ENCODE results near the gene SH3GLB1. TPM values are rescaled to one million over a fixed set of nuclear protein-coding genes. Genes with fewer than 3 reads are reported as not detected.

The SH3GLB1 gene
- total and polyA plus RNA-seq, 7 experiments from 2014 or later = 22.9 to 72.0 (median 44.2) TPM

DNA sequence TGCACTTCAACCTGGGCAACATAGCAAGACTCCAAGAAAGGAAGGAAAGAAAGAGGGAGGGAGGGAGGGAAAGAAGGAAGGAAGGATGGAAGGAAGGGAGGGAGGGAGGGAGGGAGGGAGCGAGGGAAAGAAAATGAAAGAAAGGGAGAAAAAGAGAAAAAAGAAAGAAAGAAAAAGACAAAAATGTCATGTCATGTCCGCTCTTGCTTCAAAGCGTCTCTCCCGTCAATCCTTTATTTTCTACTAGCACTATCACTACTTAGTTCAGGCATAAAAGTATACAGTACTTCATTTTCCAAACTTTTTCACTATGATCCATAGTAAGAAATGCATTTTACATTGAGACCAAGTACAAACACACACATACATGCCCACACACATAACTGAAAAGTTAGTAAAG, 64.7 kb downstream of the SH3GLB1 start:
- Mint-ChIP-seq H3K27ac (no peak overlapping the region), H3K4me3 (no peak overlapping the region), H3K4me1 (peaks cover 0 to 10% (median 6%) of the 10 kb centered on the region in 7 donors), H3K36me3 (peaks cover 0 to 3% (median 0%) of the 10 kb centered on the region in 5 donors), H3K9me3 (peaks cover 0 to 10% (median 3%) of the 10 kb centered on the region in 11 donors), H3K27me3 (peaks cover 0 to 22% (median 0%) of the 10 kb centered on the region in 5 donors)
- H3K4me3 ChIP-seq (ENCODE audit: low read length) = no peak overlapping the region
- H3K36me3 ChIP-seq (ENCODE audit: control insufficient read depth in 2 of 3, insufficient read depth in 3 of 3, low read length in 3 of 3) = no peaks in the 10 kb centered on the region
- DNase-seq (no peak), ATAC-seq (no peak)
- CTCF ChIA-PET = no interaction called here
- POLR2A ChIA-PET = no interaction called here
- intact Hi-C loops (cut with micrococcal nuclease) = no loop called here
- H3K9me3 ChIP-seq (ENCODE audit: control insufficient read depth in 2 of 3, low read length in 3 of 3) = no peaks in the 10 kb centered on the region
- no peaks in the 10 kb centered on the region for H3K27me3 ChIP-seq (ENCODE audit: control insufficient read depth in 2 of 2, insufficient read depth in 2 of 2, low read length in 2 of 2)
- H3K27ac ChIP-seq (ENCODE audit: low read depth, low read length) = no peak overlapping the region
- no peaks in the 10 kb centered on the region for H3K4me1 ChIP-seq (ENCODE audit: control insufficient read depth in 2 of 2, insufficient read depth in 2 of 2, low read length in 2 of 2)

DNA sequence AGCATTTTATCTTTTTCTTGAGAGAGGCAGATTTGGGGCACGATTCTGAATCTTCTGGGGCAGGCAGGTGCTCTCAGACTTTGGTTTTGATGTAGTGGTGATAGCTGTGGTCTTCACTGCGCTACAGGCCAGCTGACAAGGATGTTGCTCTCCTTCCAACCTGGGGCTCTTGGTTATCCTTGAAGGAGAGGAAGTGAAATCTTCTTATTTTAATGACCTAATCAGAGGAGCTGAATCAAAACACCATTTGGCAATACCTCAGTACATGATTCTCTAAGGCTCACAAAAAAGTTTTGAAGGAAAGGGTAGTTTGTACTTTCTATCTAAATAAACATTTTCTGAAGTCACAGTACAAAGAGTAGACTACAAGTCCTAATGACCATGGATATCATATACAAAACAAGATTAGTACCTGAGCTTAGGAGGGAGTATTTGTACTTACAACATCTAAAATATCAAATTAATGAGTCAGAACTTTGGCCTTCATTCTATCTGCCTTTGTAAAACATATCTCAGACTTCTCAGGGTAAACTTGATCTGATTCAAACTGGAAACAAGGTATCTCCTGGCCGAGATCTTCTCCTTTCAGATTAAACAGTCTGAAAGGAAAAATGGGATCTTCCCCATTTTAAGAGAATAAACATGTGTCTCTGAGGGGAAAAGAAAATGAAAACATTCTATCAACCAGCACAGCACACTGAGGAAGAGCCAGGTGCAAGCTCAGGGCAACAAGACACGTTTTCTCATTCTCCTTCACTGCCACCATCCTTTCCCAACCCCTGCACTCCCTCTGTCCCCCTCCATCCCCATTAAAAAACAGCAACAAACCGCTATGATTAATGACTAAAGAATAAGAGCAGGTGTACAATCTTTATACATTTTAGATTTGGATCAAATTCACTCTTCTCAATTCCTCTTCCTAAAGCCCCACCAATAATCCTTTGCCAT, 69.2 kb downstream of the SH3GLB1 start:
- no peak overlapping the region for H3K4me3 ChIP-seq (ENCODE audit: low read length)
- intact Hi-C loops (cut with micrococcal nuclease) = no loop called here
- peak overlapping the region in 1 of 9 donors; percentile 91 for H3K27ac Mint-ChIP-seq
- H3K27me3 ChIP-seq (ENCODE audit: control insufficient read depth in 2 of 2, insufficient read depth in 2 of 2, low read length in 2 of 2) = no peaks in the 10 kb centered on the region
- H3K4me3 Mint-ChIP-seq = peak overlapping the region in 3 of 10 donors; percentile 3 to 35 (median 21)
- H3K4me1 ChIP-seq (ENCODE audit: control insufficient read depth in 2 of 2, insufficient read depth in 2 of 2, low read length in 2 of 2) = no peaks in the 10 kb centered on the region
- H3K4me1 Mint-ChIP-seq = peaks cover 0 to 16% (median 14%) of the 10 kb centered on the region in 7 donors
- no peak overlapping the region for H3K27ac ChIP-seq (ENCODE audit: low read depth, low read length)
- ChIA-PET POLR2A (no interaction called here), CTCF (no interaction called here)
- DNase-seq (no peak), ATAC-seq (no peak)
- no peaks in the 10 kb centered on the region for H3K36me3 Mint-ChIP-seq
- H3K9me3 Mint-ChIP-seq = no peaks in the 10 kb centered on the region
- peaks cover 0 to 7% (median 0%) of the 10 kb centered on the region in 5 donors for H3K27me3 Mint-ChIP-seq
- no peaks in the 10 kb centered on the region for H3K9me3 ChIP-seq (ENCODE audit: control insufficient read depth in 2 of 3, low read length in 3 of 3)
- no peaks in the 10 kb centered on the region for H3K36me3 ChIP-seq (ENCODE audit: control insufficient read depth in 2 of 3, insufficient read depth in 3 of 3, low read length in 3 of 3)

DNA sequence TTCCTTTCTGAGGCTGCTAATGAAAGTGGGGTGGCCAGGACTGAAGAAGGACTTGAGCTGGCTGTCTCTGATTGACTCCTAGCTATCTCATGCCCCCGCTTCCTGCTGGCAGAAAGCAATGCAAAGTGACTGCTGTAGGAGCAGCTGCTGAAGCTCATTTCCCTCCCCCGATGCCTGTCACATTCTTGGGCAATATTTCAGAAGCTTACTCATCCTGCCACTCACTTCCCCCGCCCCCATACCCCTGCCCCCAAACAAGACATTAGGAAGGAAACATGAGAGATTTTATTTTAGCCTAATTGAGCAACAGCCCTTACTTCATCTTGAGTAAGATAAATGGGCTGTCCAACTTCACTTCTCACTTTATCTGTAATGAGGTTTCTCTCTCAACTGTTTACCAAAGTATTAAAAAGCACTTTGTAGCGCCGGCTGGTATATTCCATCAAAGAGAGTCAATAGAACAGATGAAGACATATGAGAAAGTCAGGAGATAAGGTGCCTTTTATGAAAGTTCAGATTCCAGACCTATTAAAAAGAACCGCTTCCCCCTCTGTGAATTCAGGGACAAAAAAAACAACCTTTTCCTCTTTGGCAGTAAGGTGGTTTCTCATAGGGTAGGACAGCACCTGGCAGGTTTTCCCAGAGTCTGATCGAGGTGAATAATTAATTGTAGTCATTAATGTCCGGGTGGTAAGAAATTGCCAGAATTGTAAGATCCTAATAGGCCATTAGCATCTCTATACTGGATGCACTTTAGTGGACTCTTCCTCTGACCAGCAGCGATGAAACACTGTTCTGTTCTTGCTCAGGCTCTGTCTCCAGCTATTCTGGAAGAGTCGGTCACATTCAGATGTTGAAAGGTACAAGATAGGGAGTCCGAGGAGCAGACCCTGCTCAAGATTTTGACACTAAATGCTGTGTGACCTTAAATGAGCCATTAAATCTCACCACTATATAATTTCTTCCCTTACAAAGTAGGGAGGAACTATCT, 70.2 kb downstream of the SH3GLB1 start:
- H3K27ac ChIP-seq (ENCODE audit: low read depth, low read length) = no peak overlapping the region
- peaks cover 0 to 4% (median 0%) of the 10 kb centered on the region in 5 donors for H3K27me3 Mint-ChIP-seq
- H3K36me3 Mint-ChIP-seq = peaks cover 0 to 3% (median 0%) of the 10 kb centered on the region in 5 donors
- ChIA-PET POLR2A (no interaction called here), CTCF (no interaction called here)
- ATAC-seq (peak; percentile 91), DNase-seq (peak in 5 of 9 donors; percentile 1 to 38 (median 12))
- no peak overlapping the region for H3K4me3 ChIP-seq (ENCODE audit: low read length)
- H3K9me3 Mint-ChIP-seq = peaks cover 0 to 2% (median 0%) of the 10 kb centered on the region in 11 donors
- H3K27me3 ChIP-seq (ENCODE audit: control insufficient read depth in 2 of 2, insufficient read depth in 2 of 2, low read length in 2 of 2) = no peaks in the 10 kb centered on the region
- H3K9me3 ChIP-seq (ENCODE audit: control insufficient read depth in 2 of 3, low read length in 3 of 3) = no peaks in the 10 kb centered on the region
- peak overlapping the region in 1 of 9 donors; percentile 91 for H3K27ac Mint-ChIP-seq
- H3K4me1 ChIP-seq (ENCODE audit: control insufficient read depth in 2 of 2, insufficient read depth in 2 of 2, low read length in 2 of 2) = no peaks in the 10 kb centered on the region
- no peaks in the 10 kb centered on the region for H3K36me3 ChIP-seq (ENCODE audit: control insufficient read depth in 2 of 3, insufficient read depth in 3 of 3, low read length in 3 of 3)
- intact Hi-C loops (cut with micrococcal nuclease) = no loop called here
- H3K4me3 Mint-ChIP-seq = peak overlapping the region in 3 of 10 donors; percentile 3 to 35 (median 21)
- H3K4me1 Mint-ChIP-seq = peaks cover 0 to 16% (median 14%) of the 10 kb centered on the region in 7 donors

DNA sequence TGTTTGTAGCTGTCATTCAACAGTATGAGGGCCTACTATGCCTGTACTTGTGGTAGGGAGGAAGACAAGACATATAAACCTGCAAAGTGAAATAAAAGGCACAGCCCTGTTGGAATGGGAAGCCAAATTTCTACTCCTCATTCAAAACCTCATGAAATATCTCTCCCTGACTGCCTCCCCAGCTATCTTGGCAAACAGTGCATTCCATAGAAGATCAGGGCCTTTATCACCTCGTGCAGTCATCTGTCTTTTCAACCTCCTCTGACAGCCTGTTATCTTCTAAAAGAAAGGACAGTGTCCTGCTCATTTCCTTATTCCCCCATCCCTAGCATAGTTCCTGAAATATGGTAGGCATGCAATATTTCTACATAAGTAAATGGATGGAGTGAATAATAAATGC, 71.0 kb downstream of the SH3GLB1 start:
- CTCF ChIA-PET = no interaction called here
- no peak overlapping the region for H3K4me3 ChIP-seq (ENCODE audit: low read length)

DNA sequence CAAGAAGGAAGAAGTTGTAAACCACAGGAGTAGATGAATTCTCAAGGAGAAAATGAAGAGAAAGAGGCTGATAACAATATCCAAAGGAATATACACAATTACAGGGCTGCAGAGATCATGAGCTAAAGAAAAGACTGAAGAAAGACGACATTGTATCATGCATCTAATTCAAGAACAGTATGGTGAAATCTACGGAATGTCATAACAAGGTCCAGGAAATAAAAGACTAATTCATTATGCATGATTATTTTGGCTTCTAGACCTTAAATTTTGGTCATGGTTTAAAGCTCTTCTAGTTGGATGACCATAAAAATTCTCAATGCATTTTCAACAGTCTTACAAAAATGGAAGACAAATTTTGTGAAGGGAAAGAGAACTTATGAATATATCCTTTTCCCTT, 71.7 kb downstream of the SH3GLB1 start:
- H3K36me3 Mint-ChIP-seq = peaks cover 0 to 6% (median 3%) of the 10 kb centered on the region in 5 donors

More for the DNA sequence above, 71.0 kb downstream of the SH3GLB1 start:
- Histone ChIP-seq H3K27me3 (ENCODE audit: control insufficient read depth in 2 of 2, insufficient read depth in 2 of 2, low read length in 2 of 2) (no peaks in the 10 kb centered on the region), H3K27ac (ENCODE audit: low read depth, low read length) (no peak overlapping the region), H3K9me3 (ENCODE audit: control insufficient read depth in 2 of 3, low read length in 3 of 3) (no peaks in the 10 kb centered on the region), H3K36me3 (ENCODE audit: control insufficient read depth in 2 of 3, insufficient read depth in 3 of 3, low read length in 3 of 3) (no peaks in the 10 kb centered on the region), H3K4me1 (ENCODE audit: control insufficient read depth in 2 of 2, insufficient read depth in 2 of 2, low read length in 2 of 2) (no peaks in the 10 kb centered on the region)
- no peak for DNase-seq
- no peak for ATAC-seq
- Mint-ChIP-seq H3K9me3 (peaks cover 0 to 2% (median 0%) of the 10 kb centered on the region in 11 donors), H3K27me3 (peaks cover 0 to 2% (median 0%) of the 10 kb centered on the region in 5 donors), H3K36me3 (peaks cover 0 to 3% (median 0%) of the 10 kb centered on the region in 5 donors), H3K4me1 (peaks cover 0 to 16% (median 14%) of the 10 kb centered on the region in 7 donors), H3K4me3 (no peak overlapping the region), H3K27ac (no peak overlapping the region)
- intact Hi-C loops (cut with micrococcal nuclease) = no loop called here
- POLR2A ChIA-PET = no interaction called here

DNA sequence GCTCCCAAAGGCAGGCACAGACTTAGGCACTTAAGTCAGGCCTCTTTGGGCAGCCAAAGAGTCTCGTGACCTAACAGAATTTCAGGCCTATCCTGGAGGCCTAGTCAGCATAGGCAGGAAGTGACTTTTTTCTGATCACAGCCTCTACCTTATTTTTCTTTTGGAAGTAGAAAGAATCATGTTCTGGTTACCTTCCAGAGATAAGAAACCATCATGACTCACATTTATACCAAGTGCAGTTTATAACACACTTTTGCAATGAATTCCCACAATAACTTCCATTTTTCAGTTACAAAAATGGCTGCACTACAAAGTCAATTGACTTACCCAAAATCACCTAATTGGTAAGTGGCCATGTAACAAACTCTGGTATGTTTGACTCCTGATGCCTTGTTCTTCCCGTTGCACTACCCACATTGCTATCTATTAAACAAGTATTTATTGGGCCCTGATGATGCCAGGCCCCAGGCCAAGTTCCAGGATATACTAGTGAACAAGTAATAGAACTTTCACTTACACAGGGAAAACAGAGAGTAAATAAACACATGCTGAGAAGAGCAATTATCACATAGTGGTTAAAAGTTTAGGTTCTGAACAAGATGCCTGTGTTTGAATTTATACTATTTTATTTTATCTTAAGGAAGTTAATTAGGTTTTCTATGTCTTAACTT, 74.3 kb downstream of the SH3GLB1 start:
- Histone ChIP-seq H3K4me1 (ENCODE audit: control insufficient read depth in 2 of 2, insufficient read depth in 2 of 2, low read length in 2 of 2) (no peaks in the 10 kb centered on the region), H3K9me3 (ENCODE audit: control insufficient read depth in 2 of 3, low read length in 3 of 3) (no peaks in the 10 kb centered on the region), H3K36me3 (ENCODE audit: control insufficient read depth in 2 of 3, insufficient read depth in 3 of 3, low read length in 3 of 3) (no peaks in the 10 kb centered on the region), H3K4me3 (ENCODE audit: low read length) (no peak overlapping the region), H3K27ac (ENCODE audit: low read depth, low read length) (no peak overlapping the region), H3K27me3 (ENCODE audit: control insufficient read depth in 2 of 2, insufficient read depth in 2 of 2, low read length in 2 of 2) (no peaks in the 10 kb centered on the region)
- Mint-ChIP-seq H3K9me3 (peaks cover 0 to 17% (median 1%) of the 10 kb centered on the region in 11 donors), H3K36me3 (peaks cover 0 to 14% (median 3%) of the 10 kb centered on the region in 5 donors), H3K27me3 (peaks cover 0 to 7% (median 0%) of the 10 kb centered on the region in 5 donors), H3K27ac (peak overlapping the region in 1 of 9 donors; percentile 46), H3K4me3 (no peak overlapping the region), H3K4me1 (peaks cover 0 to 11% (median 8%) of the 10 kb centered on the region in 7 donors)
- DNase-seq (no peak), ATAC-seq (no peak)
- intact Hi-C loops (cut with micrococcal nuclease) = no loop called here
- ChIA-PET CTCF (no interaction called here), POLR2A (no interaction called here)

More for the DNA sequence above, 71.7 kb downstream of the SH3GLB1 start:
- POLR2A ChIA-PET = interaction anchor here (0.6 kb wide), 1 partner anchor 517 kb away, joined by 4 read pairs; no protein-coding TSS in a partner anchor
- CTCF ChIA-PET = no interaction called here
- no peak for ATAC-seq
- no peak overlapping the region for H3K27ac ChIP-seq (ENCODE audit: low read depth, low read length)
- Mint-ChIP-seq H3K4me3 (no peak overlapping the region), H3K4me1 (peaks cover 0 to 16% (median 14%) of the 10 kb centered on the region in 7 donors), H3K27me3 (peaks cover 0 to 7% (median 0%) of the 10 kb centered on the region in 5 donors), H3K27ac (no peak overlapping the region), H3K9me3 (peaks cover 0 to 7% (median 0%) of the 10 kb centered on the region in 11 donors)
- intact Hi-C loops (cut with micrococcal nuclease) = no loop called here
- H3K9me3 ChIP-seq (ENCODE audit: control insufficient read depth in 2 of 3, low read length in 3 of 3) = no peaks in the 10 kb centered on the region
- no peaks in the 10 kb centered on the region for H3K4me1 ChIP-seq (ENCODE audit: control insufficient read depth in 2 of 2, insufficient read depth in 2 of 2, low read length in 2 of 2)
- no peaks in the 10 kb centered on the region for H3K36me3 ChIP-seq (ENCODE audit: control insufficient read depth in 2 of 3, insufficient read depth in 3 of 3, low read length in 3 of 3)
- no peak overlapping the region for H3K4me3 ChIP-seq (ENCODE audit: low read length)
- no peak for DNase-seq
- no peaks in the 10 kb centered on the region for H3K27me3 ChIP-seq (ENCODE audit: control insufficient read depth in 2 of 2, insufficient read depth in 2 of 2, low read length in 2 of 2)
